Measurements from ENCODE around the gene LIN28B. TPM values are rescaled to one million over a fixed set of nuclear protein-coding genes. Genes with fewer than 3 reads are reported as not detected.

LIN28B gene
- total RNA-seq (under 1 TPM in 1 of 6 donors, not detected in 5; 0.22 TPM), polyA plus RNA-seq (not detected)

GRCh38 chr6:104956731-104957294, at the start of gene LIN28B:
Gene LIN28B, plus strand, starts transcription at chr6:104957107. Its CDS starts 144 bp downstream, at chr6:104957251.
- no peak for ATAC-seq
- FAIRE-seq: no peak
- Histone ChIP-seq H3K9me3 (no peaks in the 10 kb centered on the region), H3K36me3 (no peaks in the 10 kb centered on the region), H3K27ac (no peak within 1 kb of the TSS), H3K4me1 (no peaks in the 10 kb centered on the region), H3K4me3 (no peak within 1 kb of the TSS), H3K27me3 (peaks cover 13 to 71% (median 34%) of the 10 kb centered on the region in 4 donors)
- DNase-seq: no peak
- intact Hi-C loops (cut with DNase I): no loop called here
- TF ChIP-seq CTCF (IDR thresholded peaks at IDR 0.05): no peak
- WGBS, 2 donors: 11 to 13% methylated on average over 15 of the region's 15 CpGs

GRCh38 chr6:104908031-104908887, 48.6 kb upstream of the LIN28B start:
- intact Hi-C loops (cut with DNase I): no loop called here
- no peak for TF ChIP-seq CTCF (IDR thresholded peaks at IDR 0.05)
- FAIRE-seq: no peak
- no peak for ATAC-seq
- no peaks in the 10 kb centered on the region for H3K4me1 ChIP-seq
- no peaks in the 10 kb centered on the region for H3K27me3 ChIP-seq
- DNase-seq: no peak
- WGBS, 2 donors: 72 to 74% methylated on average over 6 of the region's 6 CpGs
- no peak overlapping the region for H3K27ac ChIP-seq
- H3K9me3 ChIP-seq: no peaks in the 10 kb centered on the region
- H3K36me3 ChIP-seq: no peaks in the 10 kb centered on the region
- no peak overlapping the region for H3K4me3 ChIP-seq

- WGBS, 2 donors: 53 to 69% methylated on average over 2 of the region's 2 CpGs
- ATAC-seq (no peak), FAIRE-seq (no peak), DNase-seq (no peak)
- intact Hi-C loops (cut with DNase I): no loop called here
- no peaks in the 10 kb centered on the region for H3K27me3 ChIP-seq
- H3K4me3 ChIP-seq: no peak overlapping the region
- H3K27ac ChIP-seq: no peak overlapping the region
- H3K4me1 ChIP-seq: no peaks in the 10 kb centered on the region
- no peaks in the 10 kb centered on the region for H3K9me3 ChIP-seq
- no peaks in the 10 kb centered on the region for H3K36me3 ChIP-seq
- no peak for TF ChIP-seq CTCF (IDR thresholded peaks at IDR 0.05)
Observed at GRCh38 chr6:104908888-104909525, 47.9 kb upstream of the LIN28B start.

GRCh38 chr6:104921896-104922295, 35.0 kb upstream of the LIN28B start:
- no peaks in the 10 kb centered on the region for H3K27me3 ChIP-seq
- intact Hi-C loops (cut with DNase I): no loop called here
- WGBS, 2 donors: 25 to 28% methylated on average over 1 of the region's 1 CpG
- no peak for FAIRE-seq
- no peaks in the 10 kb centered on the region for H3K9me3 ChIP-seq
- ATAC-seq: no peak
- no peaks in the 10 kb centered on the region for H3K36me3 ChIP-seq
- no peak overlapping the region for H3K27ac ChIP-seq
- H3K4me3 ChIP-seq: no peak overlapping the region
- no peak for DNase-seq
- TF ChIP-seq CTCF (IDR thresholded peaks at IDR 0.05): no peak
- H3K4me1 ChIP-seq: no peaks in the 10 kb centered on the region
